SU-DHL-6 (cell line): Measurements from ENCODE around the gene KCNK2.

Source experiments
- EZH2phosphoT487 ChIP-seq: fragments of 200-600 bp; sonication (generic), shearing (Covaris generic); conservative IDR thresholded peaks from 2 replicates; pipeline ENCODE4 v1.6.1; 2018; ENCODE audit warnings: mild to moderate bottlenecking, antibody characterized with exemption, low read length, moderate library complexity, mixed read lengths
- TF ChIP-seq, protein P1 (sequence below): fragments of 200-600 bp; sonication (generic); IDR thresholded peaks from one replicate; pipeline ENCODE4 v1.5.1; 2017; ENCODE audit warnings: antibody characterized with exemption, mild to moderate bottlenecking, low read length, moderate library complexity; ENCODE audit not compliant: insufficient read depth, poor library complexity, severe bottlenecking

DNA sequence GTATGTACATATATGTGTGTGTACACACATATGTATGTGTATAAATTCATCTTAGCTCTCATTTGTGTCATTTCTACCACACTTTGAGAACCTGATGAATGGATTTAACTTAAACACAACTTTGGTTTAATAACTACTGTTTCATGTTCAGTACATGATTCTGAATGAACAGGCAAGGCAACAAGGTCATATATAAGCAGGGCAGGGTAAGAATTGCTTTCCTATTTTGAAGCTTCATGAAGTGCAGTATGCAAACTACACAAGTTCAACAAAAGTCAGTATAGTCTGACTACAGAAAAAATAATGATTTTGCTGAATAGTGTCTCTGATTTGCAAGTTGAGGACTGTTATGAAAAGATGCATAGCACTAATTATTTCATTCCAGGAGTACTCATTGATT is 127.6 kb downstream of the KCNK2 start:
- TF ChIP-seq, protein P1, sequence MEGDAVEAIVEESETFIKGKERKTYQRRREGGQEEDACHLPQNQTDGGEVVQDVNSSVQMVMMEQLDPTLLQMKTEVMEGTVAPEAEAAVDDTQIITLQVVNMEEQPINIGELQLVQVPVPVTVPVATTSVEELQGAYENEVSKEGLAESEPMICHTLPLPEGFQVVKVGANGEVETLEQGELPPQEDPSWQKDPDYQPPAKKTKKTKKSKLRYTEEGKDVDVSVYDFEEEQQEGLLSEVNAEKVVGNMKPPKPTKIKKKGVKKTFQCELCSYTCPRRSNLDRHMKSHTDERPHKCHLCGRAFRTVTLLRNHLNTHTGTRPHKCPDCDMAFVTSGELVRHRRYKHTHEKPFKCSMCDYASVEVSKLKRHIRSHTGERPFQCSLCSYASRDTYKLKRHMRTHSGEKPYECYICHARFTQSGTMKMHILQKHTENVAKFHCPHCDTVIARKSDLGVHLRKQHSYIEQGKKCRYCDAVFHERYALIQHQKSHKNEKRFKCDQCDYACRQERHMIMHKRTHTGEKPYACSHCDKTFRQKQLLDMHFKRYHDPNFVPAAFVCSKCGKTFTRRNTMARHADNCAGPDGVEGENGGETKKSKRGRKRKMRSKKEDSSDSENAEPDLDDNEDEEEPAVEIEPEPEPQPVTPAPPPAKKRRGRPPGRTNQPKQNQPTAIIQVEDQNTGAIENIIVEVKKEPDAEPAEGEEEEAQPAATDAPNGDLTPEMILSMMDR, result no peak
- TF ChIP-seq EZH2phosphoT487, result no peak
